GM21360 (cell line): ENCODE measurements around the gene MPPED2.
A peak's percentile ranks its signal among the peaks of the same experiment; 100 is the strongest.

Experiments
- ATAC-seq: cut with Tn5 transposase; IDR thresholded peaks from one replicate; pipeline ENCODE4 v1.9.1; 2021; ENCODE audit warnings: mild to moderate bottlenecking, moderate library complexity; ENCODE audit not compliant: unreplicated experiment

MPPED2 gene

GRCh38 chr11:30586251-30587144 lies at the start of gene MPPED2:
Gene MPPED2 (minus strand): TSS chr11:30586353. CDS start chr11:30580373, 5,980 bp downstream.
- ATAC-seq, result peak; percentile 94

- ATAC-seq, result no peak
Observed at GRCh38 chr11:30635401-30635989, 49.3 kb upstream of the MPPED2 start.

- no peak for ATAC-seq
Observed at GRCh38 chr11:30631148-30631547, 45.0 kb upstream of the MPPED2 start.

- ATAC-seq, result no peak
Observed at GRCh38 chr11:30619767-30620166, 33.6 kb upstream of the MPPED2 start.

- no peak for ATAC-seq
Observed at GRCh38 chr11:30617762-30618161, 31.6 kb upstream of the MPPED2 start.

- no peak for ATAC-seq
Observed at GRCh38 chr11:30610628-30611027, 24.5 kb upstream of the MPPED2 start.

GRCh38 chr11:30608534-30608933 lies 22.4 kb upstream of the MPPED2 start:
- ATAC-seq, result no peak

GRCh38 chr11:30605036-30605605 lies 19.0 kb upstream of the MPPED2 start:
- ATAC-seq, result no peak

GRCh38 chr11:30603357-30603756 lies 17.2 kb upstream of the MPPED2 start:
- ATAC-seq, result no peak

GRCh38 chr11:30596832-30597231 lies 10.7 kb upstream of the MPPED2 start:
- ATAC-seq, result no peak

- no peak for ATAC-seq
Observed at GRCh38 chr11:30595934-30596333, 9.8 kb upstream of the MPPED2 start.

GRCh38 chr11:30594646-30595411 lies 8.7 kb upstream of the MPPED2 start:
- no peak for ATAC-seq

GRCh38 chr11:30587269-30587812 lies 1.2 kb upstream of the MPPED2 start:
- no peak for ATAC-seq

- peak; percentile 16 for ATAC-seq
Observed at GRCh38 chr11:30585892-30586250, 282 bp downstream of the MPPED2 start.

- no peak for ATAC-seq
Observed at GRCh38 chr11:30585125-30585891, 845 bp downstream of the MPPED2 start.

GRCh38 chr11:30583476-30584280 lies 2.5 kb downstream of the MPPED2 start:
- no peak for ATAC-seq

GRCh38 chr11:30582726-30583125 lies 3.4 kb downstream of the MPPED2 start:
- ATAC-seq, result no peak

- no peak for ATAC-seq
Observed at GRCh38 chr11:30581675-30582074, 4.5 kb downstream of the MPPED2 start.

GRCh38 chr11:30580573-30580972 lies 5.6 kb downstream of the MPPED2 start:
- ATAC-seq, result no peak
